EH (cell line): Measurements from ENCODE around the gene DYNC2LI1.
A peak's percentile ranks its signal among the peaks of the same experiment; 100 is the strongest.

Source experiments
- DNase-seq: peaks from one replicate; pipeline ENCODE4 v3.0.0-alpha.2; 2015; ENCODE audit warnings: low read depth

The DYNC2LI1 gene

DNA sequence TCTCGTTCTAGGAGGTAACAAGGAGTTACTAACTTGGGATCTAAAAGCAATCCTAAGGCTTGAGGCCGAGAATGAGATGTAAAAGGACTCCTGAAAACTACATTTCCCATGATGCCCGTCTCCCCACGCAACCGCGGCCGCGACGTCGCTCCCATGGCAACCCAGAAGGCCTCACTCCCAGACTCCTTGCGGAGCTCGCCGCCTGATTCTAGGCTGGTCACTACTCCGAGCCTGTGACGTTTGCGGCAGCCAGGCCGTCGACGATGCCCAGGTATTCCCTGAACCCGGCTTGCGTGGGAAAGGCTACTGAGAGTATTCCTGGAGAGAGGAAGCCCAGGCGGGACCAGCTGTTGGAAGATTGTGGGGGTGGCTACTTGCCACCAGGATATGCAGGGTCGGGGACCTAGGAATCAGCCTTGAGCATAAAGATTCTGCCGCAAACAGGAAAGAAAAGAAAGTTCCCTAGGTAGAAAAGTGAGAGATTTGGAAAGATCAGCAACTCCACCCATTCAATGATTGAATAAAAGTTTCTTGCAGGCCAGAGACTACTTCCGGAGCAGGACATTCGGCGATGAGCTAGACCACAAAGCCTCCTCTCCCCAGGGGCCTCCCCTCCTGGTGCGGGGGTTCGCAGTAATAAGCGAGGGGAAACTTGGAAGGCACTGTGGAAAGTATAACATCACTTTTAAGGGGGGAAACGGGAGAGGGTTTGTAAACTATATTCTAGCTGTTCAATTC is at the start of gene DYNC2LI1:
TSS of gene DYNC2LI1 (plus strand) at position 164 of the 738 bp plus-strand sequence. CDS start at position 264, 100 bp downstream.
- DNase-seq, result peak; percentile 92

- no peak for DNase-seq
Measured at GRCh38 chr2:43724728-43725526, 48.9 kb upstream of the DYNC2LI1 start.

DNA sequence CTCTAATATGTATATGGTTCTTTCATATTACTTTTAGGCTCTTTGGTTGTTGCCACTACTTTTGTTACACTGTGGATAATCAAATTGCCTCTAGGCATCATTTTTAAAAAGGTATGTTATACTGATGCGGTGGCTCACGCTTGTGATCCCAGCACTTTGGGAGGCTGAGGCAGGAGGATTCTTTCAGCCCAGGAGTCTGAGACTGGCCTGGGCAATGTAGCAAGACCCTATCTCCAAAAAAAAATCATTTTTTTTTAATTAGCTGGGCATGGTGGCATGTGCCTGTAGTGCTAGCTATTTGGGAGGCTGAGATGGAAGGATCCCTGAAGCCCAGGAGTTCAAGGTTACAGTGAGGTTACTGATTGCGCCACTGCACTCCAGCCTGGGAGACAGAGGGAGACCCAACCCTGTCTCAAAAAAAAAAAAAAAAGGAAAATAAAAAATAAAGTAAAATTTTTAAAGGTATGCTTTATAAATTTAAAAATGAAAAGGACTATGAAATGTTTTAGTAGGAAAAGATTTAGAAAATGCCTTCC is 48.1 kb upstream of the DYNC2LI1 start:
- DNase-seq, result no peak

DNA sequence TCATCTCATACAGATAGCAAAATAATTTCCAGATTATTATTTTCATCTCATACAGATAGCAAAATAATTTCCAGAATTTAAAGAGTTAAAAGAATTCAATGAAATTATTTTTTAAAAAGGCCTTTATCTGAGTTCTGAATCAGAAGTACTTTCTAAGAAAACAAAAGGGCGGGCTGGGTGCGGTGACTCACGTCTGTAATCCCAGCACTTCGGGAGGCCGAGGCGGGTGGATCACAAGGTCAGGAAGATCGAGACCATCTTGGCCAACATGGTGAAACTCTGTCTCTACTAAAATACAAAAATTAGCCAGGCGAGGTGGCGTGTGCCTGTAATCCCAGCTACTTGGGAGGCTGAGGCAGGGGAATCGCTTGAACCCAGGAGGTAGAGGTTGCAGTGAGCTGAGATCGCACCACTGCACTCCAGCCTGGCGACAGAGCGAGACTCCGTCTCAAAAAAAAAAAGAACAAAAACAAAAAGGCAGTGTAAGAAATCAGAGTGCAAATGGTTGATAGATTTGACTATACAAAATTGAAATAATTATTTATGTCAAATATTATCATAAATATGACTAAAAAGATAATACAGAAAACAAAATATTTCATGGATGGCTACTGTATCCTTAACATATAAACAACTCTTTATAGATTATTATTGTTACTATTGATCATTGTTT is 46.7 kb upstream of the DYNC2LI1 start:
- DNase-seq, result peak; percentile 60

DNA sequence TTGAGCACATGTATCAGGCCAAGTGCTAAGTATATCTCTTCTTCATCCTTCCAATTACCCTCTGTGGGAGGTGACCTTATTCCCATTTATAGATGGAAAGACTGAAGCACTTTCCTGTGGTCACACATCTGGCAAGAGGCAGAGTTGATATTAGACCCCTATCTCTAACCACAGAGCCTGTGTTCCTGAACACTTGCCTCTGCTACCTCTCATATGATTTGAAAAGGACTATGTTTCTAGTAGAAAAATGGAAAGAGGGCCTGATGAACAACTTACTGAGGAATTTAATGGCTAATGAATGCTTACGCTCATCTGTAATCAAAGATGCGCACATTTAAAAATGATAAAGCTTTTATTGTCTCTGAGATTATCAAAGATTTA is 46.2 kb upstream of the DYNC2LI1 start:
- DNase-seq, result no peak

DNA sequence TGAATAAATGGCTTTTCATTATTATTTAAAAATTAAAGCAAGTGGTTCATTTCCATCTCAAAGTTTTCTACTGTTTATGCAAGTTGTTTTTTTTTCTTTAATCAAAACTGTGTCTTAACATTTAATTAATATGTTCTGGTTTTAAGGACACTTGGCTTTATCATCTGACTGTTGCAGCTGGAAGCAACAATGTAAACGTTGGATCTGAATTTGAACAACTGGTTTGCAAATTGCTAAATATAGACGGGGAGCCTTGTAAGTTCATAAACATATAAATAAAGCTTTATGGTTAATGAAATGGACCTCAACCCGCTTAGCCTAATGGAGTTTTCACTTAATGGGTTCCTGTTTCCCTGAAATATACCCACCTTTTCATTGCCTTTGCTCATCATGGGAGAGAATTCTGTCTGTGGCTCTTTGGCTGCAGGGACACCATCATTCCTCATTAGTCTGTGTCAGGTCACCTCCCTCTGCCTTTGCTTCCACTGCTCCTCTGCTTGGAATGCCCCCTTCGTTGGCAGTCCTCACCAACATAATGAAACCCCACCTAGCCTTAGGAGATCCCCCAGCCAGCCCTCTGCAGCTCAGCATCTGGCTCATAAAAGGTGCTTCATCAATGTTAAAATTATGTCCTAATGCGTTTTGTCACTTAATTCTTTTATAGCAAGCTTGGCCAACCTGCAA is 44.2 kb upstream of the DYNC2LI1 start:
- no peak for DNase-seq

DNA sequence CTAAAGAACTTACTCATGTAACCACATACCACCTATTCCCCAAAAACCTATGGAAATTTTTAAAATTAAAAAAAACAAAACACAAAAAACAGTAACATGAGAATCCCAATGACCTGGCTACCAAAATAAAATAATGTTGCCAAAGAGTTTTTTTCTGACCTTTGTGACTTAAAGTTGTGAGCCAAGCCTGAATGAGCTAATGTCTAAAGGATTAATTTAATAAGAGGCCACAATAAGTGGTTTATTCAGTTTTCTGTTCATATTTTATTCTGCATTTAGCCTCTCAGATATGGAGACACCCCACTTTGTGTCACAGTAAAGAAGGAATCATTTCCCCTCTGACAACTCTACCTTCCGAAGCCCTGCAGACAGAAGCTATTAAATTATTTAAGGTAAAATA is 42.6 kb upstream of the DYNC2LI1 start:
- no peak for DNase-seq

DNA sequence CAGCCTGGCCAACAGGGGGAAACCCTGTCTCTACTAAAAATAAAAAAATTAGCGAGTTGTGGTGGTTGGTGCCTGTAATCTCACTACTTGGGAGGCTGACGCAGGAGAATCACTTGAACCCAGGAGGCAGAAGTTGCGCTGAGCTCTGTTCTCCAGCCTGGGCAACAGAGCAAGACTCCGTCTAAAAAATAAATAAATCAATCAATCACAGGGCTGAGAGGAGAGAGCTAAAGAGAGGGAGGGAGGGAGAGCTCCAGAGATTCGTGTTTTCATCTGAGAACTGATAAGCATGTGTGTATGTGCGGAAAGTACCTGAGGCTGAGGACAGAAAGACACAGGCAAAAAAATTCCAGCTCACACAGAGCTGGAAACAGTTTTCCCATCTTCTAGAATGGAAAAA is 37.2 kb upstream of the DYNC2LI1 start:
- no peak for DNase-seq

DNA sequence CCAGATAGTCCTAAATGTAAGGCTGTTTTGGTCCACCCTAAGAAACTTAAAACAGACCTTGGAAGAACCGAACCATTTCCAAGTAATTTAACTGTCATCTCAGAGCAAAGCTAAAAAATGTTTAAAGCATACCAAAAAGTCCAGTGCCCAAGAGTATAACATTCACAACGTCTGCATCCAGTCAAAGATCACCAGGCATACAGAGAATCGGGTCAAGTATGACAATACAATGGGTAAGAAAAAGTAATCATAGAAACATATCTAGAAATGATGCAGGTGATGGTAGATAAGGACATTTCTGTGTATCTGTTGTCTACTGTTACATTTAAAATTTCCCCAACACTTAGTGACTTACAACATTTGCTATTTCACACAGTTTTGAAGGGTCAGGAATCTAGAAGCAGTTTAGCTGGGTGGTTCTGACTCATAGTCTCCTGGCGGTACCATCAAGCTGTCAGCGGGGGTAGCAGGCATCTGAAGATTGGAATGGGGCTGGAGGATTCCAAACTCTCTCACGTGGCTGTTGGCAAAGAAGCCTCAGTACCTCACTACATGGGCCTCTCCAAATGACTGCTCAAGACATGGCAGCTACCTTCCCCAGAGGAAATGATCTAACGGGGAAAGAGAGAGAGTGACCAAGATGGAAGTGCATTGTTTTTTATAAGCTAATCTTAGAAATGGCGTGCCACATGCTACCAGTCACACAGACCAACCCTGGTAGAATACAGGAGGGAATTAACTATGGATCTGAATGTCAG is 36.6 kb upstream of the DYNC2LI1 start:
- peak; percentile 91 for DNase-seq

DNA sequence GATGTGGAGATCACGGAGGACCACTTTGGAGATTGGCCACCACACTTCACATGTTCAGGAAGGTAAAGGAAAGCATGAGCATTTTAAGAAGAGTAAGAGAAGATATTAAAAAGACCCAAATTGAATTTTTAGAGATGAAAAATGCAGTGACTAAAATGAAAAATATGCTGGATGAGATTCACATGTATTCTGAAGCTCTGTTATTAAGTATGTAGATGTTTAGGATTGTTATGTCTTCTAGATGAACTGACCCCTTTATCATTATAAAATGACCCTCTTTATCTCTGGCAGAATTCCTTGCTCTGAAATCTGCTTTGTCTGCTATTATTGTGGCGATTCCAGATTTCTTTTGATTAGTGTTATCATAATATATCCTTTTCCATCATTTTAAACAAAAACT is 36.0 kb upstream of the DYNC2LI1 start:
- DNase-seq, result peak; percentile 23

- DNase-seq, result no peak
Measured at GRCh38 chr2:43738257-43738656, 35.6 kb upstream of the DYNC2LI1 start.

DNA sequence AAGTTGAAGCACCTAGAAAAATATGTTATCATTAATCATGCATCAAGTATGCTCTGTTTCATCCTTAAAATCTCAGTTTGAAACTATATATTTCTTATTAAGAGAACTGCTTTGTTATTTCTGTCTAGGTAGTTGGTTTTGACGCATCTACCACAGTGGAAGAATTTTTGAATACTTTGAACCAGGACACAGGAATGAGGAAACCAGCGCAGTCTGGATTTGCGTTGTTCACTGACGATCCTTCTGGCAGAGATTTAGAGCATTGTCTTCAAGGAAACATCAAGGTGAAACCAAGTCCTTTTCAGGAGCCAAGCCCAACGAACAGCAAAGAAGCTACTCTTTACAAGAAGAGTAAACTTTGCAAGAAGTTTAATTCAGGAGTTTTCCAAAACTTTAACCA is 30.1 kb upstream of the DYNC2LI1 start:
- DNase-seq, result no peak

- peak; percentile 82 for DNase-seq
Measured at GRCh38 chr2:43745457-43745856, 28.4 kb upstream of the DYNC2LI1 start.

- no peak for DNase-seq
Measured at GRCh38 chr2:43748333-43748732, 25.5 kb upstream of the DYNC2LI1 start.

- DNase-seq, result no peak
Measured at GRCh38 chr2:43749583-43749982, 24.3 kb upstream of the DYNC2LI1 start.

- DNase-seq, result no peak
Measured at GRCh38 chr2:43751476-43751990, 22.3 kb upstream of the DYNC2LI1 start.

GRCh38 chr2:43752302-43752701 is 21.5 kb upstream of the DYNC2LI1 start:
- no peak for DNase-seq

GRCh38 chr2:43754180-43754579 is 19.7 kb upstream of the DYNC2LI1 start:
- DNase-seq, result no peak

DNA sequence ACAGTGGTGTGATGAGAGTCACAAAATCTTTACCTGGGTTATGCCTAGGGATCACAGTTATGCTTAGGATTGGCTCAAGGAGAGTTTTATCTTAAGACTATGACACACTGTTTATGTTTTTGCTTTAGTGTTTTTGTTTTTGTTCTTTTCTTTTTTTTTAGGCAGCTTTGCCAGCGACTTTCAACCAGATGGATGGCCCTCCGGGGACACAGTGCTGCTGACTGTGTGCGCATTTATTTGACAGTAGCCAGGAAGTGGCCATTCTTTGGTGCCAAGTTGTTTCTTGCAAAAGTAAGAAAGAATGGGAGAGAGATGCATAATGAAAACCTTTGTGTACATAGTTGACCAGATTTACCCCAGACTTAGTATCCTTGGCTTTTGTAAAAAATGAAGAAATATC is 15.1 kb upstream of the DYNC2LI1 start:
- DNase-seq, result peak; percentile 61

GRCh38 chr2:43759195-43759594 is 14.6 kb upstream of the DYNC2LI1 start:
- DNase-seq, result peak; percentile 78

DNA sequence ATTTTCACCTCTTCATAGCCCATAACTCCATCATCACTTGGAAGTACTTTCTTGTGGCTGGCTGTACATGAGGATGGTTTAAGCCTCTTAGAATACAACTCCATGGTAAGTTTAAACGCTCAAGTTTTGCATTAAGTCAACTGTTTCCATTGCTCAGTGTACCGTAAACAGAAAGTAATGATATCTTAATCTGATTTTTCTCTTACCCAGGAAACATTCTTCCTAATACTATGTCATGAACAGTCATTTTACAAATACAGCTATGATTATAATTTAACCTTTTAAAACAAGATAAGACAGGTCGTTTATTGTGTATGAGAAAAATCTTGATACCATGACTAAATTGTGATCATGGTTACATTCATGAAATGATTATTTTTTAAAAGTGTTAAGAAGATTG is 11.6 kb upstream of the DYNC2LI1 start:
- DNase-seq, result no peak
